Endothelial cell of umbilical vein (primary cell): ENCODE data around the gene ELK3. TPM values are rescaled to one million over a fixed set of nuclear protein-coding genes. Genes with fewer than 3 reads are reported as not detected.

Experiments used
- BruUV-seq: library from RNA; stranded (reverse); fragments of 400-500 nt; replicated peaks from 2 replicates; lab custom pipeline; 2021; lab: Mats Ljungman, UMichigan
- CTCF ChIA-PET: fragments of 300-600, 350-600 bp; sonication (Branson Sonifier 250); formaldehyde crosslinking; loops from one replicate; lab custom pipeline; 2021; ENCODE audit warnings: antibody characterized with exemption, inconsistent platforms; lab: Charles Lee
- POLR2A ChIA-PET: fragments of 300-600, 350-600 bp; sonication (Branson Sonifier 250); formaldehyde crosslinking; loops from one replicate; lab custom pipeline; 2021; ENCODE audit warnings: antibody characterized with exemption, inconsistent platforms; lab: Charles Lee
- DNase-seq: peaks from one replicate; pipeline ENCODE4 v3.0.0-alpha.2; 2011; ENCODE audit warnings: low read depth, low spot score
- FAIRE-seq: peaks from 2 replicates; lab custom pipeline; 2011; peaks lifted over from hg19 to GRCh38; lab: Jason Lieb, UNC
- H2AFZ ChIP-seq: 2 replicates; pipeline ENCODE4 v1.6.0; 2012; ENCODE audit warnings: low read depth, low read length, control low read depth, inconsistent platforms
- H3K27ac ChIP-seq: 2 replicates; pipeline ENCODE4 v1.5.1; 2011; ENCODE audit warnings: low read depth, mild to moderate bottlenecking, control low read depth, low read length, moderate library complexity; ENCODE audit not compliant: insufficient read depth
- H3K27me3 ChIP-seq, 2 experiments: 2 replicates each; pipeline versions ENCODE4 v1.6.0 to v1.6.1; 2011; ENCODE audit warnings: low read length in 2 of 2, mixed read lengths in 1 of 2; ENCODE audit not compliant: control insufficient read depth in 2 of 2, insufficient read depth in 2 of 2
- H3K36me3 ChIP-seq, 2 experiments: 2 replicates in 1 of 2; 3 replicates in 1 of 2; pipeline ENCODE4 v1.5.1; 2011; ENCODE audit warnings: low read length in 2 of 2, mild to moderate bottlenecking in 1 of 2, moderate library complexity in 1 of 2; ENCODE audit not compliant: control insufficient read depth in 2 of 2, insufficient read depth in 2 of 2; ENCODE audit errors: extremely low read depth in 1 of 2
- H3K4me1 ChIP-seq: 3 replicates; pipeline ENCODE4 v1.5.1; 2011; ENCODE audit warnings: mild to moderate bottlenecking, low read length; ENCODE audit not compliant: control insufficient read depth, insufficient read depth; ENCODE audit errors: extremely low read depth
- H3K4me2 ChIP-seq: 2 replicates; pipeline ENCODE4 v1.6.1; 2011; ENCODE audit warnings: low read length, control low read depth, mixed read lengths; ENCODE audit not compliant: insufficient read depth
- H3K4me3 ChIP-seq, 3 experiments: fragments of 200-600 bp in 1 of 3; sonication (generic), shearing (Covaris generic) in 1 of 3; replicated peaks in 1 of 3; 2 replicates each; pipeline ENCODE4 v1.5.1; 2011 to 2016; ENCODE audit warnings: control low read depth in 3 of 3, low read length in 3 of 3, mild to moderate bottlenecking in 2 of 3, inconsistent platforms in 1 of 3, low read depth in 1 of 3, moderate library complexity in 1 of 3; ENCODE audit not compliant: insufficient read depth in 1 of 3
- H3K79me2 ChIP-seq: 2 replicates; pipeline ENCODE4 v1.6.0; 2012; ENCODE audit warnings: low read length, inconsistent platforms; ENCODE audit not compliant: control insufficient read depth, insufficient read depth
- H3K9ac ChIP-seq: replicated peaks from 2 replicates; pipeline ENCODE3; 2011; ENCODE audit warnings: low read length, control low read depth; ENCODE audit not compliant: insufficient read depth; ENCODE audit errors: extremely low read depth
- H3K9me1 ChIP-seq: replicated peaks from 3 replicates; pipeline ENCODE4 v1.6.0; 2011; ENCODE audit warnings: mild to moderate bottlenecking, low read length; ENCODE audit not compliant: control insufficient read depth, insufficient read depth; ENCODE audit errors: extremely low read depth
- H3K9me3 ChIP-seq: replicated peaks from 2 replicates; pipeline ENCODE4 v1.5.1; 2012; ENCODE audit warnings: low read length, inconsistent platforms; ENCODE audit not compliant: control insufficient read depth, insufficient read depth
- H4K20me1 ChIP-seq: replicated peaks from 2 replicates; pipeline ENCODE3; 2011; ENCODE audit warnings: mild to moderate bottlenecking, low read length; ENCODE audit not compliant: control insufficient read depth, insufficient read depth; ENCODE audit errors: extremely low read depth
- CTCF ChIP-seq, 2 donors: IDR thresholded peaks; 1 replicate in 1 of 2; 2 replicates in 1 of 2; pipeline ENCODE4 v1.5.1; 2011; ENCODE audit warnings: low read length in 2 of 2, mild to moderate bottlenecking in 2 of 2, moderate library complexity in 2 of 2, control low read depth in 1 of 2, inconsistent platforms in 1 of 2, low read depth in 1 of 2; ENCODE audit not compliant: insufficient read depth in 1 of 2; ENCODE audit errors: extremely low read depth in 1 of 2
- EZH2 ChIP-seq: IDR thresholded peaks from 2 replicates; pipeline ENCODE4 v1.6.1; 2012; ENCODE audit warnings: borderline replicate concordance, low read depth, mild to moderate bottlenecking, moderate library complexity, low read length, inconsistent platforms; ENCODE audit not compliant: severe bottlenecking
- FOS ChIP-seq: IDR thresholded peaks from 2 replicates; pipeline ENCODE4 v1.6.1; 2011; ENCODE audit warnings: mild to moderate bottlenecking, low read length, moderate library complexity, borderline replicate concordance; ENCODE audit not compliant: insufficient read depth
- GATA2 ChIP-seq: IDR thresholded peaks from 2 replicates; pipeline ENCODE4 v1.7.0; 2011; ENCODE audit warnings: low read depth, mild to moderate bottlenecking, moderate library complexity, mixed read lengths, low read length; ENCODE audit not compliant: insufficient read length, insufficient read depth
- JUN ChIP-seq: IDR thresholded peaks from 2 replicates; pipeline ENCODE4 v1.6.1; 2011; ENCODE audit warnings: borderline replicate concordance, low read depth; ENCODE audit not compliant: insufficient read length, insufficient read depth
- MAX ChIP-seq: IDR thresholded peaks from 2 replicates; pipeline ENCODE4 v1.6.1; 2011; ENCODE audit not compliant: insufficient read depth, insufficient read length
- MYC ChIP-seq: IDR thresholded peaks from one replicate; pipeline ENCODE4 v1.6.1; 2011; ENCODE audit warnings: mild to moderate bottlenecking, low read depth, low read length
- POLR2A ChIP-seq: IDR thresholded peaks from 2 replicates; pipeline ENCODE4 v1.6.1; 2012; ENCODE audit warnings: low read depth, mild to moderate bottlenecking, control low read depth, low read length
- POLR2AphosphoS5 ChIP-seq: IDR thresholded peaks from 2 replicates; pipeline ENCODE4 v1.6.1; 2012; ENCODE audit warnings: low read depth, mild to moderate bottlenecking, control low read depth, low read length, moderate library complexity; ENCODE audit not compliant: insufficient read depth
- dilution Hi-C: fragments of 300-500 bp; cut with MboI; formaldehyde crosslinking; loops from one replicate; pipeline ENCODE4 v1.15.0; 2019; ENCODE audit warnings: low sequenced_read_pairs; ENCODE audit not compliant: extremely low pct_ligation_motif_present
- intact Hi-C: fragments of 100-400 bp; cut with micrococcal nuclease; formaldehyde crosslinking; loops from one replicate; pipeline ENCODE4 v1.10.0; 2022
- polyA plus RNA-seq, 4 experiments: library from polyadenylated mRNA; depleted of rRNA in 3 of 4; stranded (reverse) in 3 of 4; unstranded in 1 of 4; fragments of >200 nt; gene quantifications; 2 replicates each; pipeline versions ENCODE4 v1.2.1 to v1.2.3, GENCODE V29; 2011 to 2012; ENCODE audit warnings: missing spikeins in 1 of 4
- total RNA-seq: library from RNA; stranded (reverse); gene quantifications from 2 replicates; pipeline ENCODE4 v1.2.3, GENCODE V29; 2021

Gene ELK3
- total and polyA plus RNA-seq, 2 donors (not counting 3 experiments of a cell fraction or from before 2014, with no cell fraction given), result 64.8 to 132 TPM

GRCh38 chr12:96201272-96202227 is 7.4 kb downstream of the ELK3 start:
- dilution Hi-C loops, result no loop called here
- no peak for FAIRE-seq
- no peaks in the 10 kb centered on the region for H3K9me1 ChIP-seq

More at GRCh38 chr12:96201272-96202227, 7.4 kb downstream of the ELK3 start:
- H3K9me3 ChIP-seq, result no peaks in the 10 kb centered on the region
- intact Hi-C loops, result no loop called here
- H3K9ac ChIP-seq, result no peak overlapping the region
- H3K36me3 ChIP-seq, result peaks cover 7 to 17% of the 10 kb centered on the region in 2 experiments
- peaks cover 97% of the 10 kb centered on the region for H3K79me2 ChIP-seq
- H3K4me3 ChIP-seq, result no peak overlapping the region
- BruUV-seq, result no TSS peak
- POLR2A ChIA-PET, result interaction anchor here (0.6 to 1.0 kb wide), 2 partner anchors 12 to 15 kb away, joined by 3 read pairs; no protein-coding TSS in a partner anchor
- no peaks in the 10 kb centered on the region for H3K27me3 ChIP-seq
- peak overlapping the region; percentile 23 for H3K4me2 ChIP-seq
- peak overlapping the region; percentile 12 for H3K27ac ChIP-seq
- H4K20me1 ChIP-seq, result peaks cover 9% of the 10 kb centered on the region
- no peak overlapping the region for H2AFZ ChIP-seq
- CTCF ChIA-PET, result interaction anchor here (0.7 to 1.7 kb wide), 4 partner anchors 10 to 199 kb away, joined by 3 to 10 read pairs (median 4); no protein-coding TSS in a partner anchor
- DNase-seq, result peak; percentile 13
- peaks cover 83% of the 10 kb centered on the region for H3K4me1 ChIP-seq
- no peak for TF ChIP-seq POLR2AphosphoS5
- no peak for TF ChIP-seq POLR2A
- TF ChIP-seq GATA2, result no peak
- no peak for TF ChIP-seq EZH2
- TF ChIP-seq FOS, result no peak
- no peak for TF ChIP-seq CTCF (IDR thresholded peaks at IDR 0.05; ENCODE audit: extremely low read depth in 1 of 2, insufficient read depth in 1 of 2, low read depth in 1 of 2, low read length in 2 of 2)
- TF ChIP-seq JUN, result no peak
- no peak for TF ChIP-seq MYC
- TF ChIP-seq MAX, result no peak
